Adipocyte (in vitro differentiated cells): ENCODE results near the gene AJM1.
A peak's percentile ranks its signal among the peaks of the same experiment; 100 is the strongest.
"Not testable (repeated sequence)": the region's sequence is repeated elsewhere in the genome, so short reads cannot be mapped to it uniquely, and the experiment has no call there.

Source experiments
- DNase-seq: peaks from one replicate; pipeline ENCODE4 v3.0.0-alpha.2; 2015; ENCODE audit warnings: low read depth
- H3K27me3 ChIP-seq: replicated peaks from 2 replicates; pipeline ENCODE4 v1.7.0; 2013; ENCODE audit warnings: mild to moderate bottlenecking, low read length, moderate library complexity; ENCODE audit not compliant: control insufficient read depth, insufficient read depth
- H3K36me3 ChIP-seq: 2 replicates; pipeline ENCODE4 v1.7.0; 2013; ENCODE audit warnings: low read length, mild to moderate bottlenecking, moderate library complexity; ENCODE audit not compliant: control insufficient read depth, insufficient read depth, severe bottlenecking
- H3K4me1 ChIP-seq: 2 replicates; pipeline ENCODE4 v1.7.0; 2013; ENCODE audit warnings: mild to moderate bottlenecking, low read length, moderate library complexity; ENCODE audit not compliant: control insufficient read depth, insufficient read depth
- H3K4me3 ChIP-seq: 2 replicates; pipeline ENCODE4 v1.7.0; 2013; ENCODE audit warnings: mild to moderate bottlenecking, low read length, moderate library complexity
- H3K9ac ChIP-seq: 2 replicates; pipeline ENCODE4 v1.7.0; 2013; ENCODE audit warnings: mild to moderate bottlenecking, low read length, moderate library complexity
- H3K9me3 ChIP-seq: 2 replicates; pipeline ENCODE4 v1.7.0; 2013; ENCODE audit warnings: mild to moderate bottlenecking, low read length, moderate library complexity; ENCODE audit not compliant: control insufficient read depth

The AJM1 gene

DNA sequence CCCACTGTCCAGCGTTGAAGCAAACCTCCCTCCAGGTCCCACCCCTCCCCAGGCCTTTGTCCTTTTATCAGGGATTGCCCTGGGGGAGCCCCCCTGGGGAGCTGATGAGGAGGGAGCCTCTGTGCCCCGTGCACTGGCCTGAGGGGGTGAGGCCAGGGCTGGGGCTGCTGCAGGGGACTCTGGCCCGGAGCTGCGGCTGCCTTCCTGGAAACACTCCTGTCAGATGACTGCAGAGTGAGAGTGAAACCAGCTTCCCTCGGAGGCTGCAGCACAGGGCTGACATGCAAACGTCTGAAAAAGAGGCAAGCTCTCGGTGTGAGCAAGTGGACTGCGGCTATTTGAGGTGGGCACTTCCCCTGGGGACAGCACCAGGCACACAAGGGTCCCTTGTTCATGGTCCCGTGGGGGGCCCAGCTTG lies 39.4 kb downstream of the AJM1 start:
- no peaks in the 10 kb centered on the region for H3K27me3 ChIP-seq
- no peaks in the 10 kb centered on the region for H3K36me3 ChIP-seq
- peak; percentile 68 for DNase-seq
- H3K9ac ChIP-seq = peak overlapping the region; percentile 76
- H3K9me3 ChIP-seq = no peaks in the 10 kb centered on the region
- H3K4me1 ChIP-seq = peaks cover 22% of the 10 kb centered on the region
- peak overlapping the region; percentile 73 for H3K4me3 ChIP-seq

DNA sequence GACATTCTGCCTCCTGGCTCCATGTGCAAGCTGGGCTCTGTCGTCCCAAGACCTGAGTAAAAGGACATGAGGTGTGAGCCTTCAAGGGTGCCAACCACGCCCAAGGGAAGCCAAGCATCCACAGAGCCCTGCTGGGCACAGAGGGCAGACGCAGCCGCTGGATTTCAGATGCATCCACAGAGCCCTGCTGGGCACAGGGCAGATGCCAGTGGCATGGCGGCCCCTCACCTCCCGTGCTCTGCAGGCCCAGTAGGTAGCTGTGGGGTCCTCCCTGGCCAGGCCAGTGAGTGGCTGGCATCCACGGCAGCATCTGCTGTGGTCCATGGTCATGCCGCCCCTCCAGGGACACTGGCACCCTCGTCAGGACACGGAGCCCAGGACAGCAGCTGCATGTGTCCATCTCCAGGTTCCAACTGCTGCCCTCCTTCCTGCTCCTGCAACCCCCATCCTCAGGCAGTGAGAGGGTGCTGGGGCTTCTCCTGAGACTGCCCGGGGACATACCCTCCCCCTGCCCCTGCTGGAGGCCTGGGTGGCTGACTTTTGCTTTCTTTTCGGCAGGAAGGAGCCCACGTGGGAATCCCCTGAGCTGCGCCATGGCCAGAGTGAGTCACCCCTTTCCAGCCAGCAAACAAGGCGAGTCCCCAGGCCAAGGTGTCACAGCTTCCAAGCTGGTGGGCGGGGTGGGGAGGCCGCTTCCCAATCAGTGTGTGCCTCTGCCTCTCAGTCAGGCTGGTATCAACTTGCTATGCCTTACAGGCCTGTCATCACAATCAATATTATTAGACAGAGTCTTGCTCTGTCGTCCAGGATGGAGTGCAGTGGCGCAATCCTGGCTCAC lies 40.0 kb downstream of the AJM1 start:
- Histone ChIP-seq H3K9me3 (no peaks in the 10 kb centered on the region), H3K4me1 (peaks cover 25% of the 10 kb centered on the region), H3K36me3 (no peaks in the 10 kb centered on the region), H3K4me3 (peak overlapping the region; percentile 73), H3K27me3 (no peaks in the 10 kb centered on the region), H3K9ac (peak overlapping the region; percentile 76)
- peak; percentile 60 for DNase-seq

DNA sequence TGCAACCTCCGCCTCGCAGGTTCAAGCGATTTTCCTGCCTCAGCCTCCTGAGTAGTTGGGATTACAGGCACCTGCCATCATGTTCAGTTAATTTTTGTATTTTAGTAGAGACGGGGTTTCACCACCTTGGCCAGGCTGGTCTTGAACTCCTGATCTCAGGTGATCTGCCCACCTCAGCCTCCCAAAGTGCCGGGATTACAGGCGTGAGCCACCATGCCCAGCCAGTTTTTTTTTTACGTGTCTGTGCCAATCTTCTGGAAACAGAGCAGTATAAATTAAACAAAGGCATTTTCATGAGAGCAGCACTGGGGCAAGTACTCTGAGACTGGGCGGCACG lies 40.6 kb downstream of the AJM1 start:
- not testable (repeated sequence) for H3K9ac ChIP-seq, DNase-seq, H3K9me3 ChIP-seq, H3K36me3 ChIP-seq, H3K27me3 ChIP-seq
- Histone ChIP-seq H3K4me3 (peak overlapping the region; percentile 73), H3K4me1 (peaks cover 28% of the 10 kb centered on the region)

DNA sequence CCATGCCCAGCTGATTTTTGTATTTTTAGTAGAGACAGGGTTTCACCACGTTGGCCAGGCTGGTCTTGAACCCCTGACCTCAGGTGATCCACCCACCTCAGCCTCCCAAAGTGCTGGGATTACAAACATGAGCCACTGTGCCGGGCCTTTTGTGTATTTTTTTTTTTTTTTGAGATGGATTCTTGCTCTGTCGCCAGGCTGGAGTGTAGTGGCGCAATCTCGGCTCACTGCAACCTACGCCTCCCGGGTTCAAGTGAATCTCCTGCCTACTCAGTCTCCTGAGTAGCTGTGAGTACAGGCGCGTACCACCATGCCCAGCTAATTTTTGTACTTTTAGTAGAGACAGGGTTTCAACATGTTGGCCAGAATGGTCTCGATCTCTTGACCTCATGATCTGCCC lies 41.4 kb downstream of the AJM1 start:
- H3K4me3 ChIP-seq, DNase-seq, H3K27me3 ChIP-seq, H3K9me3 ChIP-seq, H3K36me3 ChIP-seq, H3K9ac ChIP-seq: not testable (repeated sequence)
- H3K4me1 ChIP-seq = peaks cover 28% of the 10 kb centered on the region

DNA sequence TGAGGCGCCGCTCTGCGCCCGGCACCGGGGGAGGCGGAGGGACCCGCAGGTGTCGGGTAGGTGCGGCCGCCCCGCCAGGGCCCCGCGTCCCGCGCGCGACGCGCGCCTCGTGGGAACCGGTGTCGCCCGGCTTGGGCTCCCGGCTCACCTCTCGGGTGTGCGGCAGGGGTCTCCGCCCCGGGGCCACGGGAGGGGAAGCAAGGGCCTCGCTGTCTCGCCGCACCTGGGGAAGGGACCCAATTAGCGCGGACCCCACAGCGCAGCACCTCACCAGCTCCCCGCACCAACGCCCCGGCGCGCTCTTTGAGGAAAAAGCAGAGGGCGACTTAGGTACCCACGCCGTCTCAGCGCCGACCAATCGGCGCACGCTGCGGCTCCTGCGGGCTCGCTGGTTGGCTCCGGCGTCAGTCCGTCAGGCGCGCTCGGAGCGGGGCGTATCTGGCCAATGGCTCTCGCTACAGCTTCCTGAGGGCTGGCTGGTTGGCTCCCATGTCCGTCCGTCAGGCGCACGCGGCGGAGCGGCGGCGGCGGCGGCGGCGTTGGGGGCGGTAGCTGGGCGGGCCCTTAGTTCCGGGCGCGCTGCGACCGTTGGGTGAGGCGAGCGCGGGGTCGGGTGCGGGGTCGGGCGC lies 43.8 kb downstream of the AJM1 start, which contains the start of gene TRAF2:
Gene TRAF2, plus strand, starts transcription at position 567 of the 629 bp plus-strand sequence. CDS start 12,225 bp downstream, outside the sequence.
- H3K36me3 ChIP-seq = peaks cover 3% of the 10 kb centered on the region
- peaks cover 28% of the 10 kb centered on the region for H3K4me1 ChIP-seq
- H3K9me3 ChIP-seq = no peaks in the 10 kb centered on the region
- peak within 1 kb of the TSS; percentile 87 for H3K9ac ChIP-seq
- no peaks in the 10 kb centered on the region for H3K27me3 ChIP-seq
- peak; percentile 99 for DNase-seq
- peak within 1 kb of the TSS; percentile 86 for H3K4me3 ChIP-seq

DNA sequence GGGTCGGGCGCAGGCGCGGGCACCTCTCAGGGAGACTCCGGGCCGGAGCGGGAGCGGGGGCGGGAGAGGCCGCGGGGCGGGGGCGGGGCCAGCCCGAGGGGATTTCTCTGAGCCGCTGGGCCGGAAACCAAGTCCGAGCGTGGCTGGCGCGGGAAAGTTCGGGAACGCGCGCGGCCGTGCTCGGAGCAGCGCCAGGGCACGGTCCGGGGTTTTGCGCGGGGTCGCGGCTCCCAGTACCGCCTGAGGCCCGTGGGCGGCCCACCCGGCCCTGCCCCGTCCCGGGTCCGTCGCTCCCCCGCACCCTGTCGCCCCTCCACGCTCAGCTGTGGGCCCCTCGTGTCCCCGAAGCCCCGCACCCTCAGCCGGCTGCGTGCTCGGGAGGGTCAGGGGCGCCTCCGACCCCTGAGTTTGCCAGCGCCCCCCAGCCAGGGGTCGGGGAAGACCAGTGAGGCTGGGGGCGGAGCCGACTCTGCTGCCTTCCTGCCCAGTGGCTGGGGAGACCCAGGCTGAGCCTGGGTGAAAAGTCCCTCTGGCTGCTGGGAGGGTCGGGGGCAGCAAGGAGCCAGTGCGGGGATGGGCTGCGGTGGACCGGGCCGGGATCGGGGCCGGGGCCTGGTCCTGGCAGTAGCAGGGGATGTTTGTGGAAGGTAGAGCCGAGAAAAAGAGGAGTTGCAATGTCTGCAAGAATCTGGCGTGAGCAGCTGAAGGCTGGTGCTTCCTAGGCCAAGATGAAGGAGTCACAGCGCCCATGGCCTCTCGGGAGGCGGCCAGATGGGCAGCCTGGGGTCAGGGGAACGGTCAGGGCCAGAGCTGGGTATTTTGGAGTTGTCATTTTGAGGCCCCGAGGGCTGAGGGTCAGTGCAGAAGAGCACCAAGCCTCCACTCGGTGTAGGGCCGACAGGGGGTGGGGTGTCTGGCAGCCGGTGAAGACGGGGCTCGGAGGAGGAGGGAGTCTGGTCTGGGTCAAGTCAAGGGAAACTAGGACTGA lies 44.6 kb downstream of the AJM1 start:
- Histone ChIP-seq H3K4me3 (peak overlapping the region; percentile 86), H3K9me3 (no peaks in the 10 kb centered on the region), H3K36me3 (peaks cover 3% of the 10 kb centered on the region), H3K9ac (peak overlapping the region; percentile 87), H3K4me1 (peaks cover 23% of the 10 kb centered on the region), H3K27me3 (no peaks in the 10 kb centered on the region)
- DNase-seq = peak; percentile 56

DNA sequence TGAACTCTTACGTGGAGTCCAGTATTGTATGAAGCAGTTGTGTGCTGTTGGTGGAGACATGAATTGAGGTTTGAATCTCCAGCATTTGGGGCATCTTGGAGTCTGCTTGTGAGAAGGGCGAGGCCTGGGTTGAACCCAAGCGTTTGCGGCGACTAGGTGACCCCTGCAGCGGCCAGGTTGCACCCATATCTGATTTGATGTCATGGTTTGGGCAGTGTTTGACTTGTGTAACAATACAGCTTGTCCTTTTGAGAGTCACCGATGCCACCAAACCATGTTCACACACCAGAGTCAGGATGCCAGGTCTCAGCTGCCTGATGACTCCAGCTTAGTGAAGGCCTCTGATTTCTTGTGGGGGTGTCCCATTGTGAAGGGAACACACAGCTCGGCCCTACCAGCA lies 46.2 kb downstream of the AJM1 start:
- H3K4me1 ChIP-seq = peaks cover 10% of the 10 kb centered on the region
- H3K9ac ChIP-seq = no peak overlapping the region
- H3K27me3 ChIP-seq = no peaks in the 10 kb centered on the region
- DNase-seq = no peak
- H3K36me3 ChIP-seq = peaks cover 3% of the 10 kb centered on the region
- H3K4me3 ChIP-seq = no peak overlapping the region
- no peaks in the 10 kb centered on the region for H3K9me3 ChIP-seq

DNA sequence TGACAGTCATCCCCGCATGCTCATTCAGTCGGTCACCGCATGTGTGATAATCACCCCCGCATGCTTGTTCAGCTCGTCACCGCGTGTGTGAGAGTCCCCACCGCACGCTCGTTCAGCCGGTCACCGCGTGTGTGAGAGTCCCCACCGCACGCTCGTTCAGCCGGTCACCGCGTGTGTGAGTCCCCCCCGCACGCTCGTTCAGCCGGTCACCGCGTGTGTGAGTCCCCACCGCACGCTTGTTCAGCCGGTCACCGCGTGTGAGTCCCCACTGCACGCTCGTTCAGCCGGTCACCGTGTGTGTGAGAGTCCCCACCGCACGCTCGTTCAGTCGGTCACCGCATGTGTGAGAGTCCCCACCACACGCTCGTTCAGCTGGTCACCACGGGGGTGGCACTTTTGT lies 47.6 kb downstream of the AJM1 start:
- DNase-seq = no peak
- no peaks in the 10 kb centered on the region for H3K27me3 ChIP-seq

DNA sequence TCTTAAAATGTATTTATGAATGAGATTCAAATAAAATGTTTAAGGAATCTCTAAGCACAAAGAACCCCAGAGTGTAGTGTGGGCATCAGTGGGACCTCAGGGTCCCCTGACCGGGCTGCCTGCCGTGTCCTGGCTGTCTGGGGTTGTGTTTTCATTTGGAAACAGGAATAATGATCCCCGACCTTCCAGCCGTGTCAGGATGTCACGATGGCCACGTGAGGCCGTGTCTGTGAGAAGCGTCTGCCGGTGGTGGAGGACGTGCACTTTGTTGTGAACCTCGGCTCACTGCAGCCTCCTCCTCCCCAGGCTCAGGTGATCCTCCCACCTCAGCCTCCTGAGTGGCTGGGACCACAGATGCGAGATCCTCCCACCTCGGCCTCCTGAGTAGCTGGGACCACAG lies 48.4 kb downstream of the AJM1 start:
- Histone ChIP-seq H3K4me1 (peaks cover 8% of the 10 kb centered on the region), H3K4me3 (no peak overlapping the region), H3K9me3 (no peaks in the 10 kb centered on the region), H3K9ac (no peak overlapping the region), H3K36me3 (peaks cover 3% of the 10 kb centered on the region), H3K27me3 (no peaks in the 10 kb centered on the region)
- DNase-seq = no peak

More for the DNA sequence above, 47.6 kb downstream of the AJM1 start:
- H3K4me3 ChIP-seq = no peak overlapping the region
- peaks cover 10% of the 10 kb centered on the region for H3K4me1 ChIP-seq
- H3K9me3 ChIP-seq = no peaks in the 10 kb centered on the region
- peaks cover 3% of the 10 kb centered on the region for H3K36me3 ChIP-seq
- H3K9ac ChIP-seq = no peak overlapping the region
